GM04503 (cell line): Measurements from ENCODE around the gene EPRS1.
A peak's percentile ranks its signal among the peaks of the same experiment; 100 is the strongest.
"Not testable (repeated sequence)": the region's sequence is repeated elsewhere in the genome, so short reads cannot be mapped to it uniquely, and the experiment has no call there.

Experiments
- DNase-seq: peaks from one replicate; pipeline ENCODE4 v3.0.0-alpha.2; 2012; ENCODE audit warnings: low read depth

The EPRS1 gene

GRCh38 chr1:220046052-220046930 lies at the start of gene EPRS1:
Gene EPRS1, minus strand, starts transcription at chr1:220046505. Its CDS starts 117 bp downstream, at chr1:220046388.
- DNase-seq, result peak; percentile 91

DNA sequence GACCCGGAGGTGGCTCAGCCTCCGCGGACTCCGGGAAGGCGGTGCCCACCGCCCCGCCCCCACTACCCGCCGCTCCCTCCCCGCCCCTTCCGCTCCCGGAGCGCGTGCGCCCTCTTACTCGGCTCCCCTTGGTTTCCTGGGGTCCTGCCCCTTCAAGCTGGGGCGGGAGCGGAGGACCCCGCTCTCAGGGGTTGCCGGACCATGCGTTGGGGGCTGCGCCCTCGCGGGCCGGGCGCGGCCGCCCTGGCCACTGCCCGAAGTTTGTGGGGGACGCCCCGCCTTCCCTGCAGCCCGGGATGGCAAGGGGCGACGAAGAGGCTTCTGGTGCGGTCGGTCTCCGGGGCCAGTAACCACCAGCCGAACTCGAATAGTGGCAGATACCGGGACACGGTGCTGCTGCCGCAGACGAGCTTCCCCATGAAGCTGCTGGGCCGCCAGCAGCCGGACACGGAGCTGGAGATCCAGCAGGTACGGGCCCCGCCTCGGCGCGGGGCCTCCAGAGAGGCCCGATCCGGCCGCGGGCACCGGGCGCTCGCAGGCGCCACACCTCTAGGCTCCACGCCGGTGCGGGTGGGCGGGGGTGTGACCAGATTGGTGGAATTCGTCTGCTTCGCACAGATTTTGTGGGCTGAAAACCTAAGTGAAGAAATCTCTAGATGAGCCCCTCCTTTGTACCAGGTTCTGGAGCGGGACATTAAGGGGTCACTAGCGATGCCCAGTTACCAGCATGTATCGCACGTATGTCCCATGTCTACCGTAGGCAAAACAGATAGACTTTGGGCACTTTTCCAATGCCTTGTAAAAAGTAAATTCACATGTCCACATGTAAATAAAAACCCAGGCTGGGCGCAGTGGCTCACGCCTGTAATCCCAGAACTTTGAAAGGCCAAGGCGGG lies 48.0 kb upstream of the EPRS1 start, which contains the start of gene IARS2:
IARS2 (plus strand) TSS at position 117 of the 896 bp plus-strand sequence; CDS start at position 202, 85 bp downstream.
- peak; percentile 26 for DNase-seq

DNA sequence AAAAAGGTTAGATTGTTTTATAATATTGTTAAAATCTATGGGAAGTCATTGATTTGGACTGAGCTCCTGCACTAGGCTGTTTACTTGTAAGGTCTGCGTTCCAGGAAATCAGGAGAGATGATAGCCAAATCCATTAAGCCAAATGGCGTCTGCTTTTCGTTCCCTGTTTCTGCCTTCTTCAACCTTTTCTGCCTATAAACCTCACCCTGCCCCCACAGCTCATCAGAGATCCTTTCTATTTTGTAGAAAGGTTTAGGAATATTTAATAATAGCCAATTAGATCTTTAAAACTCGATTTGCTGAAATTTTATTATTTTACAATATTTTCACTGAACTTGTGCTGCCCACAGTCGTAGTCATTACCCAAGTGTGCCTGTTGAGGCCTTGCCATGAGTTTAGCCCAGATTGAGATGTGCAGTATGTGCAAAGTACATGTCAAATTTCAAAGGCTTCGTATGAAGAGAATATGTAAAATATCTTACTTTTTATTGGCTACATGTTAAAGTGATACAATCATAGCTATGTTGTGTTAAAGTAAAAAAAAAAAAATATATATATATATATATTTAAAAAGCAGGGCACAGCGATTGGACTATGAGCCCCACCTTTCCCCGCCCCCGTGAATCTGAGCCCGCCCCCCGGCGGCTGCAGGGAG lies 47.2 kb upstream of the EPRS1 start:
- DNase-seq, result no peak

- no peak for DNase-seq
Observed at GRCh38 chr1:220092694-220093093, 46.4 kb upstream of the EPRS1 start.

DNA sequence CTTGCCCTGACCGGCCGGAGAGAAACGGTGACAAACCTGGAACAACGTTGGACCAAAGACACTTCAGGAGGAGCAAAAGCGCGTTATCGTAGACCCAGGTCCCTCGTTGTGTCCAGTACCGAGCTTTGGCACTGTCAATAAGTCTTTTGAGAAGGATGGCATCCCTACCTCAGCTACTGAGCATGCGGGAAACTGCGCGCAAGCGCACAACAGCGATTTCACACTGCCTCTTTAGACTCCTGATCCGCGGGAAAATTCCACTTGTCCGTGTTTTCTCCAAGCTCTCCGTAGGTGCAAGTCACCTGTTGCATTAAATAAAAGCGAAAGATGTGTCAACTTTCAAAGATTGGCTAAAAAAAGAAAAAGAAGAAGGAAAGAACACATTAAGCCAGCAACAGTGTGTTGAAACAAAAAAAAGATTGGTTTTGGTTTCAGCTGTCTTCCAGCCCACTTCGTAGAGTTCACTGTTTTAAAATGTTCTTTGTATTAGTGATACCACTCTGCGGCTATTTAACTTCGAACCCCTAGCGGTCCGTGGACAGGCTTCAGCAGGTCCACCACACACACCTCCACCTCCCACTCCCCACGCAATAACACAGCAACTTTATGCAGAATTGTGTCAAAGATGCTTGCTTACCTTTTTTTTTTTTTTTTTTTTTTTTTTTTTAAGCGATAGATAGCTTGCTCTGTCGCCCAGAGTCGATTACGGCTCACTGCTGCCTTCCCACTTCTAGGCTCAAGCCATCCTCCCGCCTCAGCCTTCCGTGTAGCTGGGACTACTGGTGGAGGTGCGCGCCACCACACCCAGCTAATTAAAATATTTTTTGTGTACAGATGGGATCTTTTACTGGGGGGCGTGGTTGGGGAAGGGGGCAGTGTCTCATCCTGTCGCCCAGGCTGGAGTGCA lies 43.6 kb upstream of the EPRS1 start, which contains the start of gene BPNT1:
BPNT1 (minus strand) TSS at position 139 of the 907 bp plus-strand sequence. CDS start 9,942 bp downstream, outside the sequence.
- DNase-seq, result peak; percentile 68

GRCh38 chr1:220086261-220086686 lies 40.0 kb upstream of the EPRS1 start:
- DNase-seq, result not testable (repeated sequence)

- no peak for DNase-seq
Observed at GRCh38 chr1:220084460-220084859, 38.2 kb upstream of the EPRS1 start.

- no peak for DNase-seq
Observed at GRCh38 chr1:220077887-220078286, 31.6 kb upstream of the EPRS1 start.

- no peak for DNase-seq
Observed at GRCh38 chr1:220076861-220077762, 30.8 kb upstream of the EPRS1 start.

- DNase-seq, result no peak
Observed at GRCh38 chr1:220067269-220068204, 21.2 kb upstream of the EPRS1 start.

DNA sequence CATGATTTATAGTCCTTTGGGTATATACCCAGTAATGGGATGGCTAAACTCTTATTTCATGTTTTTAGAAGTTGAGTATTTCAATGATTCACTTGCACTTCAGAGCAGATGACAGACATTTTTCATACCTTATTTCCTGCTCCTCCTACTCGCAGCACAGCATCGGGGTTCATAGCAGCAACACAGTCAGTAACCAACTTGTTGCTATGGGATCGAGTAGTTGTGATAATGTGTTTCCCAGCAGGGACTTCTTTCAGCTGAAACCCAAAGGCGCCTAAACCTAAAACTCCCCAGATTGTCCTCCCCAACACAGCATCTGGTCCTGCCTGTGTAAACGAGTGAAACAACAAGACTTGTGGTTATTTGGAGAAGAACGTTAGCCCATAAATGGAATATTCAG lies 16.3 kb upstream of the EPRS1 start:
- no peak for DNase-seq

- no peak for DNase-seq
Observed at GRCh38 chr1:220060876-220061275, 14.6 kb upstream of the EPRS1 start.

DNA sequence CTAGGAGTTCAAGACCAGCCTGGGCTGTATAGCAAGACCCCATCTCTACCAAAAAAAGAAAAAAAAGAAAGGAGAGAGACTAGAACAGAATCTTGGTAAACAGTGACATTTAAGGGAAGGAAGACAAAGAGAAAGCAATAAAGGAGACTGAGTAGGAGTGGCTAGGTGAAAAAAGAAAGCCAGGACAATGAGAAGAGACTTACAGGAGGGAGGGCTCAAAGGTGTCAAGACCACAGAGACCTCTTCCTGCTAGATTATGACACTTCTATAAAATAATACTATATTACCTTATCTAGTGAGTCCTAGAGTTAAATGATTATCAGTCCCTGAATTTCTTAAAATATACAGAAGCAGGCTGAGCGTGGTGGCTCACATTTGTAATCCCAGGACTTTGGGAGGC lies 10.1 kb upstream of the EPRS1 start:
- DNase-seq, result no peak

GRCh38 chr1:220045356-220046051 lies 801 bp downstream of the EPRS1 start:
- DNase-seq, result no peak

DNA sequence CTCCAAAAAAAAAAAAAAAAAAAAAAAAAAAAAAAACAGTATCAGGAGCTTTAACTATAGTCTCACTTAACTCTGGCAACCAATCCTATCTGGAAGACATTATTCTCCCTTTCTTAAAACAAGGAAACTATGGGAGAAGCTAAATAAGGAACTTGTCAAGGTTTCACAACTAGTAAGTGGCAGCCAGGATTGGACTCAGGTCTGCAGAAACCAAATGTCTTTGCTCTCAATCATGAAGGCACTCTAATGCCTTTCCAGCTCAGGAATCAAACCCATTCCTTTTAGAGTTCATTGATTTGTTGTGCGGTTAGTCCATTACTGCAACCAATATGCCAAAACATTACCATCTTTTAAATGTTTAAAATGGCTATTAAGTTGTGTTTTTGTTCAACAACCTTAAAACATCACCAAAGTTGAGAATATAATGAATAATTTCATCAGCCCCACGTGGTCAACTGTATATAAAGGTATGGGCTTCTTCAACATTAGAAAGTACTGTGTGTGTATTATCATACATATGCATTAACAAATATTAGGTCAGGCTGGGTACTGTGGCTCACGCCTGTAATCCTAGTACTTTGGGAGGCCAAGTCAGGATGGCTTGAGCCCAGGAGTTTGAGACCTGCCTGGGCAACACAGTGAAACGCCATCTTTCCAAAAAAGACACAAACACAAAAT lies 1.5 kb downstream of the EPRS1 start:
- no peak for DNase-seq

GRCh38 chr1:220043646-220044045 lies 2.7 kb downstream of the EPRS1 start:
- DNase-seq, result no peak

GRCh38 chr1:220040028-220040596 lies 6.2 kb downstream of the EPRS1 start:
- no peak for DNase-seq
